ENCODE measurements around the gene PSMD13.

The PSMD13 gene

DNA sequence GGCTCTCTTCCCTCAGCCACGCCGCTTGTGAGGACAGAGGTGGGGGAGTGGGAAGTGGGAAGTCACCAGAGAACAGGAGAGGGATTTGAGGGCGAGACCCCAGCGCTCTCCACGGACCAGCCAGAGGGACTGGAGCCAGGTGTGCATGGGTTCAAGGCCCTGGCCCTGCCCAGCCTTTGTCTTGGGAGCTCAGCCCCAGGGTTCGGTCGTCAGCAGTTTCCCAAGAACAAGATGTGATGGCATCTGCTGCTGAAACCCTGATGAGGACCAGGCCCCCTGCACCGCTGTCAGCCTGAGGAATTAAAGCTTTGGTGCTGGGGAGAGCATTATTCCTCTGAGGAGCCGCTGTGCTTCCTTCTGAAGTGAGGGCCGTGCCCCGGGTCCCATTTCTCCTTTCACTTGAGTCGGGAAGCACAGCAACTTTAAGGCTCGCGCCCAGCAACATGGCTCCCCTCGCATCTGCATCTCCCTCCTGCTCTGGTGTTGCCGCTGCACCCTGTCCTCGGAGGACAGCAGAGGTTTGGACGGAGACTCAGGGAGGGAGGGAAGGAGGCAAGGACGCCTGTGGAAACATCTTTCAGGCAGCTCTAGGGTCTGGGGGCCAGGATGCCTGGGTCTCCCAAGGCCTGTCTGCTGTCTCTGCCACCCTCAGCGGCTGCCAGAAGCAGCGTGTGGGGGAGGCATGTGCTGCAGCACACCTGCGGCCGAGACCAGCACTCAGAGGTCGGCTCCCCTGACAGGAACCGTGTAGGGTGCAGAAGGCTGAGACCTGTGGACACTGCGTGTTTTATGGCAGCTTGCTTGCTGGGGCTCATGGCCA, 58.8 kb downstream of the PSMD13 start:
- no peak overlapping the region for H3K4me3 ChIP-seq (replicated peaks; ENCODE audit: low read depth, low read length)
- TF ChIP-seq, protein P1, sequence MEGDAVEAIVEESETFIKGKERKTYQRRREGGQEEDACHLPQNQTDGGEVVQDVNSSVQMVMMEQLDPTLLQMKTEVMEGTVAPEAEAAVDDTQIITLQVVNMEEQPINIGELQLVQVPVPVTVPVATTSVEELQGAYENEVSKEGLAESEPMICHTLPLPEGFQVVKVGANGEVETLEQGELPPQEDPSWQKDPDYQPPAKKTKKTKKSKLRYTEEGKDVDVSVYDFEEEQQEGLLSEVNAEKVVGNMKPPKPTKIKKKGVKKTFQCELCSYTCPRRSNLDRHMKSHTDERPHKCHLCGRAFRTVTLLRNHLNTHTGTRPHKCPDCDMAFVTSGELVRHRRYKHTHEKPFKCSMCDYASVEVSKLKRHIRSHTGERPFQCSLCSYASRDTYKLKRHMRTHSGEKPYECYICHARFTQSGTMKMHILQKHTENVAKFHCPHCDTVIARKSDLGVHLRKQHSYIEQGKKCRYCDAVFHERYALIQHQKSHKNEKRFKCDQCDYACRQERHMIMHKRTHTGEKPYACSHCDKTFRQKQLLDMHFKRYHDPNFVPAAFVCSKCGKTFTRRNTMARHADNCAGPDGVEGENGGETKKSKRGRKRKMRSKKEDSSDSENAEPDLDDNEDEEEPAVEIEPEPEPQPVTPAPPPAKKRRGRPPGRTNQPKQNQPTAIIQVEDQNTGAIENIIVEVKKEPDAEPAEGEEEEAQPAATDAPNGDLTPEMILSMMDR (IDR thresholded peaks at IDR 0.05; ENCODE audit: low read depth, low read length, missing control alignments): no peak
- DNase-seq (ENCODE audit: extremely low read depth, low read depth): no peak

DNA sequence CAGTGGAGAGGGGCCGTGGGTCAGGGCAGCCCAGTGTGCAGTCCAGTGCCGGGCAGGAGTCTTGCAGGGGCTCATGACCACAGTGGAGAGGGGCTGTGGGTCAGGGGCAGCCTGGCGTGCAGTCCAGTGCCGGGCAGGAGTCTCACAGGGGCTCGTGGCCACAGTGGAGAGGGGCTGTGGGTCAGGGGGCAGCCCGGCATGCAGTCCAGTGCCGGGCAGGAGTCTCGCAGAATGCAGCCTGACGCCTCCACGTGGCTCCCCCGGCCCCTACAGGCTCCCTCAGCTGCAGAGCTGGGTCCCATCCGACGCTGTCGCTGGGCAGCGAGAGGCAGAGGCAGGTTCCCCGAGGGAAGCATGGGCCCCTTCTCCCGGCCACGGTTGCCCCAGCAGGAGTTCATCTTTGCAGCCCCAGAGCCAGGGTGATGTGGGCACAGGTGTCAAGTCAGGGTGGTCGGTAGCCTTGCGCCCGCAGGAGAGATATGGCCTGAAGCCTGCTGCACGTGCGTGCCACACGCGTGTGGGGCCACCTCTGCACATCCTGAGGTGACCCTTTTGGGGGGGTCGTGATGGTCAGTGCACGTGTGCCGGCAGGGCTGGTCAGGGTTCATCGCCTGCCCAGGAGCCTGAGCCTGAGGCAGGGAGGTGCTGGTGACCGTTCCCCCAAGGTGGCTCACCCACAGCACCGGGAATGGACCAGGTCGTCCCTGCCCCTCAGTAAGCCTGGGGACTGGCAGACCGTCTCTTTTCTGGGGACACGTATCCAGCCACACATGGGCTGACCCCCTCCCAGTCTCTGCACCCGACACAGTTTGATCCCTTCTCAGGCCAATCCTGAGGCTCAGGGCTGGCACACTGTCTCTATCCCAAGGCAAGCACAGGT, 59.6 kb downstream of the PSMD13 start:
- no peak for DNase-seq (ENCODE audit: extremely low read depth, low read depth)
- TF ChIP-seq, protein P1 (IDR thresholded peaks at IDR 0.05; ENCODE audit: low read depth, low read length, missing control alignments): no peak
- H3K4me3 ChIP-seq (replicated peaks; ENCODE audit: low read depth, low read length): no peak overlapping the region

DNA sequence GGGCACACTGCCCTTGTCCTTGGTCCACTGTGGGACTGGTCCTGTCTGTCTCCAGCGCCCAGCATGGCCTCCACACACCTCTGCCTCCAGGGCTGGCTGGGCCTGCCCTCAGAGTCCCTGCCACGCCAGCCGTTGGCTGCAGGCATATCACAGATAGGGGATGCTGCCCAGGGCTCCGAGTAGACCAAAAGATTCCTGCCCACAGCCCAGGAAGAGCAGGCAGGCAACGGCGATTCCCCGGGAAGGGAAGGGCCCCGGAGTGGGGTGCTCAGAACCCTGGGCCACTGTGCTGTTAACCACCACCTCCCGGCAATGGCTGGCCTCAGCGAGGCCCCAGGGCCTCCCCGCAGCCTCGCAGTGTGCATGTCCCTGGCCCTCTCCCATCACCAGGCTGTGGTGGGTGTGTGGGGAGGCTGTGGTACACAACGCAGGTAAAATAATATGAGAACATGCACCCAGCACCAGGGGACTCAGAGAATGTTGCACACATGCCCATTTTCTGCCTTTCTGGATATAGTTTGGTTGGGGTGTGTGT, 60.3 kb downstream of the PSMD13 start:
- TF ChIP-seq, protein P1 (IDR thresholded peaks at IDR 0.05; ENCODE audit: low read depth, low read length, missing control alignments): no peak
- no peak overlapping the region for H3K4me3 ChIP-seq (replicated peaks; ENCODE audit: low read depth, low read length)
- no peak for DNase-seq (ENCODE audit: extremely low read depth, low read depth)

DNA sequence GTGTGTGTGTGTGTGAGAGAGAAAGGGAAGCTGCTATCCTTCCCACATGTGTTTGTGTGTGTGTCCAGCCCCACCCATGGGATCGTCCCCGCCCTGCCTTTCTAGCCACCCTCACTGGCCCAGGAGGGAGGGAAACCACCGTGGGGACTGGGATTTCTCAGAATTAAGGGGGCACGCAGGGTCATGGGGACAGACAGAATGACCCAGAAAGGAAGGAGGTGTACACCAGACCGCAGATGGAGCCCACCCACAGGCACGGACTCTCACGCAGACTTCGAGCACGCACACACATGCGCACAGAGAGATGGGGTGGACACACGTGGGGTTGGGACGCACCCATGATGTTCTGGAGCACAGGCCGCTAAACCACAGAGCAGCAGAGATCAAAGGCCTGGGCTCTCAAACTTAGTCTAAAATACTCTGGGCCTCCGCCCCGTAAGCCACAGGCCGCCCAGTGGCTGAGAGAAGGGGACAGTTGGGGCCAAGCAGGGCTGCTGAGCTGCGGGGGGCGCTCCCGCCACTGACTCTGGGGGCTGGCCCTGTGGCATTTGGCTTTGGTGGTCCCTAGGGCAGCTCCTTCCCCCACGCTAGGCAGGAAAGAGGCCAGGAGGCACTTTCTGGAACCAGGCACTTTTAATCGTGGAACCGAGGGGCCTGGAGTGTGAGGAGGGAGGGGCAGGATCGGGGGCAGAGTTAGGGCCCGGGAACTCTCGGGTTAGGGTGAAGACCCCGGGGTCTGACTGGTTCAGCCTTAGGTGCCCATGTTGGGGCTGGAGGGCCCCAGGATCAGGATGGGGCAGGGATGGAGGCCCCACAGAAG, 61.0 kb downstream of the PSMD13 start:
- no peak for DNase-seq (ENCODE audit: extremely low read depth, low read depth)
- no peak overlapping the region for H3K4me3 ChIP-seq (replicated peaks; ENCODE audit: low read depth, low read length)
- TF ChIP-seq, protein P1 (IDR thresholded peaks at IDR 0.05; ENCODE audit: low read depth, low read length, missing control alignments): no peak

DNA sequence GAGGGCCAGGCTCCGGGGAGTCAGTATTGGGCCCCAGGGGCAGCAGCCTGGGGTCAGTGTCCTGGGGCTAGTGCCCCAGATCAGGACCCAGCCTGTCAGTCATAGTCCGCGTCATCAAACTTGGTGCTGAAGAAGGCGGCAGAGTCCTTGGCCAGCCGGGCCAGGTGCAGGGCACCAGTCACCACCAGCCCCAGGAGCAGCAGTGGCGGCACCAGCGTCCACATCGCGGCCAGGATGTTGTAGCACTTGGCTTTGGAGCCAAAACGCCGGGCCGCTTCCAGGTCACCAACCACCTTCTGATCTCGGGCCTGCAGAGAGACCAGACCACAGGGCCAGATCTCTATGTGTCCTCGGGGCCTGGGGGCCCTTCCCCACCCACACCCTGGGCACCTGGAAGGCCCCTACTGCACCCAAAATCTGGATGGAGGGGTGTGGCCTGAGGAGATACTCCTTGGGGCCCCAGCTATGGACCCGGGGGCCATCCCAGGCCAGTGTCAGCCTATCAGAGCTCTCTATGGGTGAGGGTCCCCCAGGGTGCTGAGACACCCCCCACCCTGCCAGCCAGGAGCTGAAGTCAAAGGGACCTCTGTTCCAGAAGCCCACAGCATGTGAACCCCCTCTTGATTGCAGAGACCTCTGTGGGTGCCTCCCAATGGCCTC, 61.8 kb downstream of the PSMD13 start:
- no peak overlapping the region for H3K4me3 ChIP-seq (replicated peaks; ENCODE audit: low read depth, low read length)
- TF ChIP-seq, protein P1 (IDR thresholded peaks at IDR 0.05; ENCODE audit: low read depth, low read length, missing control alignments): no peak
- DNase-seq (ENCODE audit: extremely low read depth, low read depth): no peak

All from HFF-Myc (cell line).